ENCODE measurements around the gene RPS21. TPM values are rescaled to one million over a fixed set of nuclear protein-coding genes. Genes with fewer than 3 reads are reported as not detected.

The RPS21 gene
- total and polyA plus RNA-seq, 9 of the 15 experiments (the other 6 are each of a cell fraction or from before 2014, with no cell fraction given) = 1,380 to 5,647 (median 3,091) TPM

GRCh38 chr20:62390317-62391164, 3.6 kb downstream of the RPS21 start:
- 74% methylated on average over 21 of the region's 29 CpGs for WGBS (ENCODE audit: insufficient coverage, low coverage, missing lambda C conversion rate)
- peaks cover 11 to 56% of the 10 kb centered on the region in 2 experiments; a peak in 4 of 5 replicates for H3K4me1 ChIP-seq (replicated peaks in 1 of 2; ENCODE audit: control insufficient read depth in 2 of 2, insufficient read depth in 2 of 2, low read length in 2 of 2)
- no peaks in the 10 kb centered on the region for H3K9me3 ChIP-seq (replicated peaks; ENCODE audit: control insufficient read depth, insufficient read depth, low read depth, low read length)
- H3K36me3 ChIP-seq (ENCODE audit: control insufficient read depth, insufficient read depth, low read length) = peaks cover 41% of the 10 kb centered on the region
- peaks cover 9% of the 10 kb centered on the region for H4K20me1 ChIP-seq (replicated peaks; ENCODE audit: control insufficient read depth, insufficient read depth, low read length)
- CTCF ChIA-PET (ENCODE audit: low intra/inter-chr PET ratio) = no interaction called here
- TF ChIP-seq SNRNP70 (optimal IDR thresholded peaks at IDR 0.05; ENCODE audit: low read depth, low read length) (peak; percentile 5), SUPT5H (IDR thresholded peaks at IDR 0.05) (peak; percentile 49), NFIC (IDR thresholded peaks at IDR 0.05) (peak; percentile 13; the same call in 1 of the 2 replicates), RBFOX2 (IDR thresholded peaks at IDR 0.05; ENCODE audit: low read depth, low read length) (peak; percentile 24; the same call in 1 of the 2 replicates), GTF3C2 (IDR thresholded peaks at IDR 0.05; ENCODE audit: borderline replicate concordance, extremely low read depth, insufficient read length) (no peak), MYNN (IDR thresholded peaks at IDR 0.05) (0 out of 2 replicates have a peak, but pooled peaks have one; percentile 4), MYNN (CRISPR knock-in tag; IDR thresholded peaks at IDR 0.05) (no peak), MXD1 (CRISPR knock-in tag; IDR thresholded peaks at IDR 0.05; ENCODE audit: borderline replicate concordance, poor library complexity, severe bottlenecking) (no peak), POLR2G (IDR thresholded peaks at IDR 0.05; ENCODE audit: low read depth, low read length) (peak; percentile 65), POLR2A (conservative IDR thresholded peaks at IDR 0.05) (peak; percentile 31; the same call in 1 of the 2 replicates)
- BruUV-seq (replicated peaks) = no TSS peak
- FAIRE-seq = no peak
- no peaks in the 10 kb centered on the region for H3K27me3 ChIP-seq (ENCODE audit: control insufficient read depth in 2 of 2, insufficient read depth in 2 of 2, low read length in 2 of 2)
- peaks cover 43% of the 10 kb centered on the region for H3K79me2 ChIP-seq (ENCODE audit: control insufficient read depth, insufficient read depth, low read length)
- no peak overlapping the region for H3K4me3 ChIP-seq
- no peak overlapping the region for H2AFZ ChIP-seq (ENCODE audit: low read depth, low read length)
- peaks cover 12% of the 10 kb centered on the region for H3K9me1 ChIP-seq (ENCODE audit: control insufficient read depth, insufficient read depth, low read length)
- intact Hi-C loops (cut with micrococcal nuclease) (no loop called here), in situ Hi-C loops (cut with MboI) (no loop called here)
- H3K27ac ChIP-seq (ENCODE audit: extremely low read depth, low read depth, low read length) = no peak overlapping the region
- H3K4me2 ChIP-seq (ENCODE audit: insufficient read depth, low read length) = no peak overlapping the region
- POLR2A ChIA-PET = interaction anchor here (0.7 to 5.1 kb wide), 5 partner anchors 11 to 26 kb away, joined by 3 to 28 read pairs (median 4); no protein-coding TSS in a partner anchor
- H3K9ac ChIP-seq (ENCODE audit: insufficient read depth in 1 of 2, low read depth in 2 of 2, low read length in 2 of 2) = peak overlapping the region in 1 of 2 experiments; percentile 78; a peak in 2 of 4 replicates
- DNase-seq (ENCODE audit: extremely low read depth in 1 of 4, low spot score in 3 of 4) = no peak
- no peak for ATAC-seq
